HG02981 (cell line): ENCODE measurements around the gene AATK.

Experiments used
- ATAC-seq: cut with Tn5 transposase; IDR thresholded peaks from one replicate; pipeline ENCODE4 v1.9.1; 2021; ENCODE audit warnings: mild to moderate bottlenecking, moderate library complexity; ENCODE audit not compliant: unreplicated experiment

AATK gene

GRCh38 chr17:81183316-81183715 lies 17.3 kb upstream of the AATK start:
- ATAC-seq, result no peak

- ATAC-seq, result no peak
These were observed 16.6 kb upstream of the AATK start for GRCh38 chr17:81182596-81182995.

- ATAC-seq, result no peak
These were observed 15.8 kb upstream of the AATK start for GRCh38 chr17:81181811-81182185.

GRCh38 chr17:81180836-81181810 lies 15.1 kb upstream of the AATK start:
- ATAC-seq, result no peak

- no peak for ATAC-seq
These were observed 13.8 kb upstream of the AATK start for GRCh38 chr17:81179861-81180260.

GRCh38 chr17:81179220-81179619 lies 13.2 kb upstream of the AATK start:
- ATAC-seq, result no peak

GRCh38 chr17:81178136-81179091 lies 12.4 kb upstream of the AATK start:
- ATAC-seq, result no peak

- ATAC-seq, result no peak
These were observed 10.6 kb upstream of the AATK start for GRCh38 chr17:81176666-81177065.

- ATAC-seq, result no peak
These were observed 7.7 kb upstream of the AATK start for GRCh38 chr17:81173762-81174155.

GRCh38 chr17:81173052-81173761 lies 7.2 kb upstream of the AATK start:
- ATAC-seq, result no peak

- no peak for ATAC-seq
These were observed 5.9 kb upstream of the AATK start for GRCh38 chr17:81171941-81172340.

- no peak for ATAC-seq
These were observed 4.9 kb upstream of the AATK start for GRCh38 chr17:81170727-81171494.

GRCh38 chr17:81169870-81170309 lies 3.9 kb upstream of the AATK start:
- no peak for ATAC-seq

GRCh38 chr17:81167638-81168037 lies 1.6 kb upstream of the AATK start:
- ATAC-seq, result no peak

- no peak for ATAC-seq
These were observed 1.1 kb upstream of the AATK start for GRCh38 chr17:81167194-81167524.

GRCh38 chr17:81165246-81166032 lies 582 bp downstream of the AATK start, which contains the start of gene PVALEF:
Gene PVALEF, plus strand, starts transcription at chr17:81165507. Its CDS starts 15,720 bp downstream, at chr17:81181227.
- ATAC-seq, result no peak

GRCh38 chr17:81164371-81165245 lies 1.4 kb downstream of the AATK start:
- no peak for ATAC-seq

- no peak for ATAC-seq
These were observed 2.2 kb downstream of the AATK start for GRCh38 chr17:81163703-81164370.
